GM19463 (cell line): ENCODE data around the gene CPSF4.

ENCODE experiments used
- ATAC-seq: cut with Tn5 transposase; IDR thresholded peaks from one replicate; pipeline ENCODE4 v1.9.1; 2021; ENCODE audit warnings: mild to moderate bottlenecking, moderate library complexity; ENCODE audit not compliant: unreplicated experiment

The CPSF4 gene

GRCh38 chr7:99447943-99448342 lies 9.2 kb downstream of the CPSF4 start:
- no peak for ATAC-seq

DNA sequence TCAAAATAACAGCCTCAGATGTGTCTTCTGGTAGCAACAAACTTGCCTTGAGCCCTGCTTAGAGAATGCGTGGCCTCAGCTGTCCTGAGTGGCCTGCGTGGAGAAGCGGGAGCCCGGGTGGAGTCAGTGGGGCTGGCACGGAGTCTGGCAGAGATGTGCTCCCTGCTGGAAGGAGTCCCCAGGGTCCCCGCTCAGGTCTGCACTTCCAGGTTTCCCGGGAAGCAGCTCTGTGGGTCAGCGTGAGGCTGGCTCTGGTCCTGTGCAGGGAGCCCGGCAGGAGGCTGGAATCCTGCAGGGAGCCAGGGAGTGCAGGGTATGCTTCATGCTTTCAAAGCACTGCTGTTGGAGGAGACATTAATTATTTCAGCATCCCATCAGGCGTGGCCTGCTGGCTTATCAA lies 10.1 kb downstream of the CPSF4 start:
- no peak for ATAC-seq

DNA sequence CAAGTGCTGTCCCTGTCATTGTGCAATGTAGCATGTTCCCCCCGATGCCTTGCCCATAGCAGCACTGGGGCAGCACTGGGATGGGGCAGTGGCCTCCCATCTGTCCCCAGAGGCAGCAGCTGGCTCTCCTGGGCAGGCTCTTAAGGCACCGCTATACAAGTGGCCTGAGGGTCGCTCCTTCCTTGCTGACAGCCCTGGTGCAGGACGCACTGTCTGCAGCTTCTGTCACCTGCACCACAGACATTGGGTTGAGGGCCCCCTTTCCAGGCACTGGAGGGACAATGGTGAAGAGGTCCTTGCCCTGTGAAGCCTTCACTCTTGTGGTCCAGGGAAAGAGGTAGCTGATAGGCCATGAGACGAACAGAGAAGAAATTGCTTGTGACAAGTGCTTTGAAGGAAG lies 10.6 kb downstream of the CPSF4 start:
- no peak for ATAC-seq

- no peak for ATAC-seq
Measured at GRCh38 chr7:99451936-99452335, 13.2 kb downstream of the CPSF4 start.

GRCh38 chr7:99452541-99452940 lies 13.8 kb downstream of the CPSF4 start:
- ATAC-seq: no peak

GRCh38 chr7:99453105-99453504 lies 14.4 kb downstream of the CPSF4 start:
- ATAC-seq: no peak

DNA sequence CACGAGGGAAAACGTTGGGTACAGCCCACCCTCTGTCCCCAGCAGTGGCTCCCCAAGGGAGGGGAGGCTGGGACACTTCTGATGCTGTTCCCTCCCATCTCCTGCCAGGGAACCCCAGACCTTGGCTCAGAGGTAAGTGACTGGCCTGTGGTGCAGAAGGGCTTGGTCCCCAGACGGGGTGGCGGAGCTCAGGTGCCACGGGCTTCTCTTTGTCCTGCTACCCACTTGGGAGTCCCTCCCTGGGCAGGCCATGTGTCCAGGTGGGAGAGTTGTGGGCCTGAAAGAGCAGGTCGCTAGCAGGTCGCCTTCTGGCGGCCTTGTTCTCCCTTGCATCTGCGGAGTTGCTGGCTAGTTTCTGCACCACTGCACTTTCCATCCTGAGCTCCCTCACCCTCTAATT lies 17.1 kb downstream of the CPSF4 start:
- no peak for ATAC-seq

DNA sequence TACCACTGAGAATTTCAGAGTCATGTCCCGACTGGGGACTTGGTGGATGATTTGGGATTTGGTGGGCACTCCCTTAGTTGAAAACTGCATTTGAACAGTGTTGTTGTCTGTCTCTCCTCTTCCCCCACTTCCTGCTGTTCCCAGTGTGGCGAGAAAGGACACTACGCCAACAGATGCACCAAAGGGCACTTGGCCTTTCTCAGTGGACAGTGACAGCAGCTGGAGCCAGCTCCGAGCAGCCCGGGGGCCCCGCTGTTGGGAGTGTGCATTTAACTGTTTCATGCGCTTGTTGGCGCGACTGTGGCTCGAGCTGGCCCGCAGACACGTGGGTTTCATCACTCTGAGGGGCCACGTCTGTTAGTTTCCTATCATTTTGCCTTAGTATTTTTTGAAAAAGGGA lies 17.5 kb downstream of the CPSF4 start:
- no peak for ATAC-seq

GRCh38 chr7:99457050-99457649 lies 18.4 kb downstream of the CPSF4 start:
- ATAC-seq: no peak

DNA sequence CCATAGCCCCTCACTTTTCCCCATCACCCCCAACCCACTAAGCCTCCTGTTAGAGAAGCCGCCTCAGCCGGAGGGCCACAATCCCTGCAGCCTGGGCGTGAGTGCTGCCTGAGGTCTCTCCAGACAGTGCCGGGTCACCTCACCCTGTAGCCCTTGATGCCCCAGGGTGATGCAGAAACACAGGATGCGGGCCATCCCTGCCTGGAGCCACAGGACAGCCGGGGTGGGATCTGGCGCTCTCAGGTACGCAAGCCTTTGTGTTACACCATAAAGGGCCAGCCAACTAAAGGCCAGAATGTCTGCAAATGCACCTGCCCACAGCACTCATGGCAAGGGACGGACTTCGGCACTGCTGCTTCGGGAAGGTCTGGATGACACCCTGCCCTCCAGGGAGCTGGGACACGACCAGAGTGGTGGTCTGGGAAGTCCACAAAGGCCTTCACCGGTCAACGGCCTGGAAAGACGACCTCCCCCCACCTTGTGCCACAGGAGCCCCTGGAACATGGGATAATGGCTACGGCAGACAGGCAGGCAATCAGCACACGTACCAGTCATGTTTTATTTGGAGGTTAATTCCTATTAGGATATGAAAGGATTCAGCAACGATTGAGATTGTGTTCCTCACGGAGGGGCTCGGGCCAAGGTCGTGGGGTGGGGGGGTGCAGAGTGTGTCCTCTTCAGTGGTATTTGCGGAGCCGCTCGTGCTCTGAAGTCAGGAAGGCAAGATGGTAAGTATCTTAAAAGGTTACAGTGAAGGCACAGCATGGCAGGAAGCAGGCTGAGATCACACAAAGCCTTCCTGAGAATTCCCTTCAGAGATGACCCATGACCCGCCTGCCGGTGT lies 19.1 kb downstream of the CPSF4 start:
- ATAC-seq: no peak

GRCh38 chr7:99459087-99459486 lies 20.3 kb downstream of the CPSF4 start:
- no peak for ATAC-seq

DNA sequence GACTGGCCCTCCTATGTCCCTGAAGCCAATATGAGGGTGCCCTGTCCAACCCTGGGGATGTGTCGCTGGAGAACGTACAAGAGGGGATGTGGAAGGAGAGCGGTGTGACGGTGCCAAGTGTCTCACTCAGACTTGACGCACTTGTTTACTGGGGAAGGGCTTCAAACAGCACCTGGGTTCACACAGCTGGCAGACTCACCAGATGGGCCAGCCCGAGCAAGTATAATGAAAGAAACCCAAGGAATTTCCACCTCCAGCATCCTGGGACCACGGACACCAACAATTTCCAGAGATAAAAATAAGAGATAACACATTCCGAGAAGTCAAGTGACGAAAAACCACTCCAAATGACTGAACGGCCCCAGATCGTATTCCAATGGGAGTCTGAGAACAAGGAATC lies 21.9 kb downstream of the CPSF4 start:
- ATAC-seq: no peak

DNA sequence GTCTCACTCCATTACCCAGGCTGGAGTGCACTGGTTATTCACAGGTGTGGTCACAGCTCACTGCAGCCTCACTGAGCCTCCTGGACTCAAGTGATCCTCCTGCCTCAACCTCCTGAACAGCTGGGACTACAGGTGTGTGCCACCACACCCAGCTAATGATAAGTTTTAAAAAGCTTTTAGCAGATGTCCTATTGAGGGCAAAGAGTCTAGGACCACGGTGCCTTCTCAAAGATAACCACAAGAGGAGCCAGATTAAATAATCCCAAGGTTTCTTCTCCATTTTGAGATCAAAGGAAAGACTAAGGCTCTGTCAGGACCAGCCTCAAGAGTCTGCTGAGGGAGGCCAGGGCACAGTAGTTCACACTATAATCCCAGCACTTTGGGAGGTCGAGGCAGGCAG lies 22.5 kb downstream of the CPSF4 start:
- ATAC-seq: no peak

DNA sequence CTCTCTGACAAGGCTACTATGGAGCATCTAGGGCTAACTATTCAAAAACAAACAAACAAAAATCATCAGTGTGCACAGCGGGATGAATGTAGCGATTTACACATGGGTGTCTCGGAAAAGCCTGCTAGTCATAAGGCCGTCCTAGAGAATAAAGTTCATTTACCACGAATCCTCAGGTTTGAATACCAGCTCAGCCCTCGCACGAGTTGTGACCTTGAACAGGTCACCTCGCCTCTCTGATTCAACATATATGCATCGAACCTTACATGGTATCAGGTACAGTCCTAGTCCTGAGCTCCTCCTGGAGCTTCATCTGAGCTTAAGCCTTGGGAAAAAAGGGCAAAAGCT lies 26.7 kb downstream of the CPSF4 start:
- no peak for ATAC-seq

GRCh38 chr7:99468336-99468918 lies 29.7 kb downstream of the CPSF4 start:
- no peak for ATAC-seq

DNA sequence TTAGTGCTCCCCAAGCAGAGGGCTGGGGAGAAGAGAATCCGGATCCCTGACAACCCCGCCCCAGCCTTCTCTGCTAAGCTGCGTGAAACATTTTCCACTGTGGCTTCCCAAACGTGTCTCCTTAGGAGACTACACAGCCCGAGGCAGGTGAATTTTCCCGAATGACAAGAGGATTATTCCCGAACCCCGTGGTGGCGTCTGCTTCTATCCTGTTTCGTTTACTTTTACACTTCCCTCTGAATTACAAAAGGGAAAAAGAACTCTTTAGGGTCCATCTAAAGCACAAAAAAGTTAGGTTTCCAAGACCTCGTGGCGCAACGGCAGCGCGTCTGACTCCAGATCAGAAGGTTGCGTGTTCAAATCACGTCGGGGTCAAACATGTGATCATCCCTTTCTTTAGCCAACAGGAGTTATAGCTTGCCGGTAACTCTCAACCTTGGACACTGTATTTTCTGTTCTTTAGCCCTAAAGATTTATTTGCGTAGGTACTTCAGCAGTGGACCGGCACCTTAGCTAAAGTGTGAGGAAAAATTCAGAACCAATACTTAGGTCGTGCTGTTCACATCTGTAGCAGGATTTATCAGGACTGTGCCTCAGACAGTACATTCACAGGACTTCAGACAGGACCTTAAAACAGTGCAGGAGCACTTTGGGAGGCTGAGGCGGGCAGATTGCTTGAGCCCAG lies 30.8 kb downstream of the CPSF4 start:
- ATAC-seq: no peak

- ATAC-seq: peak; percentile 99
Measured at GRCh38 chr7:99472561-99473314, 34.0 kb downstream of the CPSF4 start, which contains the start of gene ZNF789. TSS of gene ZNF789 (plus strand) at chr7:99472890. CDS start at chr7:99476457, 3,567 bp downstream.

- no peak for ATAC-seq
Measured at GRCh38 chr7:99473315-99473596, 34.5 kb downstream of the CPSF4 start.

- ATAC-seq: no peak
Measured at GRCh38 chr7:99476107-99476506, 37.4 kb downstream of the CPSF4 start.

- ATAC-seq: no peak
Measured at GRCh38 chr7:99478464-99479440, 40.0 kb downstream of the CPSF4 start.
